Spinal cord (tissue), 10 donors: ENCODE measurements around the gene TAPBP. TPM values are rescaled to one million over a fixed set of nuclear protein-coding genes. Genes with fewer than 3 reads are reported as not detected.

Experiments used
- DNase-seq, 6 donors: peaks; one replicate each; pipeline versions ENCODE4 v3.0.0 to v3.0.0-alpha.2; 2013 to 2015; ENCODE audit warnings: low spot score in 6 of 6, low read depth in 4 of 6
- H3K27ac ChIP-seq: one replicate; pipeline ENCODE4 v1.5.1; 2013; ENCODE audit warnings: low read depth, low read length, control low read depth
- H3K27me3 ChIP-seq: one replicate; pipeline ENCODE4 v1.6.1; 2013; ENCODE audit warnings: low read length; ENCODE audit not compliant: control insufficient read depth, insufficient read depth
- H3K36me3 ChIP-seq: one replicate; pipeline ENCODE4 v1.6.1; 2013; ENCODE audit warnings: low read length; ENCODE audit not compliant: control insufficient read depth, insufficient read depth
- H3K4me1 ChIP-seq: one replicate; pipeline ENCODE4 v1.6.1; 2013; ENCODE audit warnings: low read length; ENCODE audit not compliant: control insufficient read depth, insufficient read depth
- H3K4me3 ChIP-seq: one replicate; pipeline ENCODE4 v1.5.1; 2013; ENCODE audit warnings: low read depth, low read length, control low read depth
- H3K9me3 ChIP-seq: one replicate; pipeline ENCODE4 v1.6.1; 2013; ENCODE audit warnings: low read length; ENCODE audit not compliant: control insufficient read depth, insufficient read depth
- WGBS: methylation state at CpG from one replicate; pipeline ENCODE4 v1.1.5; 2013; ENCODE audit warnings: missing lambda C conversion rate; ENCODE audit not compliant: insufficient coverage; 5-methylcytosine and 5-hydroxymethylcytosine counted together
- polyA plus RNA-seq, 2 donors: library from polyadenylated mRNA; unstranded; fragments of 120-200 nt; gene quantifications; one replicate each; pipeline ENCODE4 v1.2.1, GENCODE V29; 2013; ENCODE audit not compliant: insufficient read length in 2 of 2
- total RNA-seq, 2 donors: library from RNA; depleted of rRNA in 1 of 2; stranded (reverse); fragments of 120-200 nt in 1 of 2; fragments of >200 nt in 1 of 2; gene quantifications; one replicate each; pipeline versions ENCODE4 v1.2.3 to v1.2.4, GENCODE V29; 2013 to 2014
- donor health status: healthy.

The TAPBP gene
- total and polyA plus RNA-seq, 4 donors, result 41.3 to 49.2 (median 45.4) TPM

DNA sequence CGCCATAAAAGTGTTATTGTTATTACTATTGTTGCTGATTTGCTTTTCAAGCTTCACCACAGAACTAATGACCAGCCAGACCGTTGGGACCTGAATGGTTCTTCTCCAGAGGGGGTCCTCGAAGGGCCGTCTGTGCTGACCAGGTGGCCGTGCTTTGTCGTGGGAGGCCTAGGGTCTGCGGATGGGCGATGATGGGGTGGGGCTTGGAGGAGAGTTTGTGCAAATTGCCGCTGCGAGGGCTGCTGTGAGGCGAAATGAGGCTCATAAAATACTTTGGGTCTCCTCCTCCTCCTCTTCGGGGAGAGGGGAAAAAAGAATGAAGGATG is 9.7 kb upstream of the TAPBP start:
- Histone ChIP-seq H3K27ac (peak overlapping the region; percentile 94), H3K4me3 (peak overlapping the region; percentile 82)
- 0% methylated on average over 5 of the region's 12 CpGs for WGBS

DNA sequence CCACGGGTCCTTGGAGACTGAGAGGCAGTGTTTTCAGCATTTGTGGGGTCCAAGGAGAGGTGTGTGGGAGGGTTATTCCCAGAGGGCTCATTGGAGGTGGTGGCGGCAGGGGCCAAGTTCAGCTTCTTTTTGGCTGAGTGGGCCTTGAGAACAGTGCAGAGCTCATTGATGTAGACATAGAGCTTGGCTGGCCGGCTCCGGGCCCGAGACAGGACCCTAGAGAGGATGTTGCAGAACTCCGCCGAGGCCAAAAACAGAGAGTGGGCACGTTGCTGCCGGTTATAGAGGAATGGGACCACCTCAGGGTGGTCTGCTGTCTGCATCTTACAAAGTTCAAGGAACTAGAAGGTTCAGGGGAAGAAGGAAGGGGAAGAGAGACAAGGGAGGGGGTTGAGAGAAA is 7.3 kb upstream of the TAPBP start:
- WGBS, result 84% methylated on average over 9 of the region's 9 CpGs
- H3K9me3 ChIP-seq, result no peaks in the 10 kb centered on the region
- no peak overlapping the region for H3K27ac ChIP-seq
- no peaks in the 10 kb centered on the region for H3K27me3 ChIP-seq
- H3K4me1 ChIP-seq, result peaks cover 50% of the 10 kb centered on the region
- H3K36me3 ChIP-seq, result peaks cover 36% of the 10 kb centered on the region
- no peak overlapping the region for H3K4me3 ChIP-seq
- DNase-seq, result no peak

More for the DNA sequence above, 9.7 kb upstream of the TAPBP start:
- DNase-seq, result no peak
- H3K9me3 ChIP-seq, result no peaks in the 10 kb centered on the region
- peaks cover 34% of the 10 kb centered on the region for H3K4me1 ChIP-seq
- H3K36me3 ChIP-seq, result peaks cover 30% of the 10 kb centered on the region
- H3K27me3 ChIP-seq, result no peaks in the 10 kb centered on the region

DNA sequence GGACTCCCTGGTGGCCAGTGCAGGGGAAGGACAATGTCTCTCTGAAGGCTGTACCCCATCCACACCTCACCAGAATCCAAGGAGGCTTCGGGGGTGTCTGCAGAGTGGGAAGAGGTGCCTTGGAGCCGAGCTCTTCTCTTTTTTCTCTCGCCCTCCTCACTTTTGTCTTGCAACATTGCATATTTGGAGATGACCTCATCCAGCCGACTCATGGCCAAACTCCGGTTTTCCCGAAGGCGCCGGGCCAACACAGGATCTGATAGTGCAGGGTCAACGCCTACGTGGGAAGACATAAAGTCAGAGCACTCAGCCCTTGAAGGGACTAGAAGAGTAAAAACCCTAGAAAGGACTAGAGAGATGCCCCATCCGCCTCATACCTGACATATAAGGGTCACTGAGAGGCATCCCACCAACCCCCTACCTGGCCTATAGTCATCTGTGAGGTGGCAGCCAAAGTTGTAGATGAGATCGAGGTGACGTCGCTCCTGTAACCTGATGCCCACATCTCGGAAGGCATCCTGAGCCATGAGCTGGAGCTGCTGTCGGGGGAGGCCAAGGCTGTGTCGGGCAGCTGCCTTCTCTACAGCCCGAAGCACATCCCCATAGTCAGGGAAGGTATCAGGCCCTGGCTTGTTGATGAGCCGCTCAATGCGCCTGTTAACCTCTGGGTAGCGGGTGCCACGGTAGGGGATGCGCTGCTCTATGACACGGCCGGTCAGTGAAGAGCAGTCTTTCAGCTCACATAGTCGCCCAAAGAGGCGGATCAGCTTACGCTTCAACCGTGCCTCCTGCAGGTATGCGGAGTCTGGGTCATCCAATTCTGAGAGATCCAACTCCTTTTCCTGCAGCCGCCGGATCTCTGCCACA is 6.7 kb upstream of the TAPBP start:
- no peak overlapping the region for H3K4me3 ChIP-seq
- H3K36me3 ChIP-seq, result peaks cover 43% of the 10 kb centered on the region
- H3K4me1 ChIP-seq, result peaks cover 52% of the 10 kb centered on the region
- no peaks in the 10 kb centered on the region for H3K27me3 ChIP-seq
- H3K27ac ChIP-seq, result no peak overlapping the region
- WGBS, result 91% methylated on average over 30 of the region's 32 CpGs
- no peaks in the 10 kb centered on the region for H3K9me3 ChIP-seq
- DNase-seq, result no peak

DNA sequence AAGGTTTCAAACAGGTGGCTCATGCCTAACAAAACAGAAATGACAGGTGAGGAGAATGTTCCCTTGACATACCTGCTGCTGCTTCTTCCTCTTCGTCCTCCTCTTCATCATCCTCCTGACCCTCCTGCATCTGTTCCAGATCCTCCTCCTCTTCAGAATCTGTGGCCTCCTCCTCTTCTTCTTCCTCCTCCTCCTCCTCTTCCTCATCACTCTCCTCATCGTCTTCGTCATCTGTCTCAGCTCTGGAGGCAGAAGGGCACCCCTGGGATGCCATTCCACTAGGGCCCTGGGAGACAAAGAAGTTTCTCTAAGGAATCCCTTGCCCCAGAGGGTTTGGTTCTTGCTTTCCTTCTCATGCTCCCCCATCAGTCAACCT is 6.0 kb upstream of the TAPBP start:
- no peak for DNase-seq
- peaks cover 48% of the 10 kb centered on the region for H3K36me3 ChIP-seq
- H3K4me3 ChIP-seq, result no peak overlapping the region
- H3K27ac ChIP-seq, result no peak overlapping the region
- H3K9me3 ChIP-seq, result no peaks in the 10 kb centered on the region
- H3K4me1 ChIP-seq, result peaks cover 57% of the 10 kb centered on the region
- 94% methylated on average over 3 of the region's 3 CpGs for WGBS
- H3K27me3 ChIP-seq, result no peaks in the 10 kb centered on the region

DNA sequence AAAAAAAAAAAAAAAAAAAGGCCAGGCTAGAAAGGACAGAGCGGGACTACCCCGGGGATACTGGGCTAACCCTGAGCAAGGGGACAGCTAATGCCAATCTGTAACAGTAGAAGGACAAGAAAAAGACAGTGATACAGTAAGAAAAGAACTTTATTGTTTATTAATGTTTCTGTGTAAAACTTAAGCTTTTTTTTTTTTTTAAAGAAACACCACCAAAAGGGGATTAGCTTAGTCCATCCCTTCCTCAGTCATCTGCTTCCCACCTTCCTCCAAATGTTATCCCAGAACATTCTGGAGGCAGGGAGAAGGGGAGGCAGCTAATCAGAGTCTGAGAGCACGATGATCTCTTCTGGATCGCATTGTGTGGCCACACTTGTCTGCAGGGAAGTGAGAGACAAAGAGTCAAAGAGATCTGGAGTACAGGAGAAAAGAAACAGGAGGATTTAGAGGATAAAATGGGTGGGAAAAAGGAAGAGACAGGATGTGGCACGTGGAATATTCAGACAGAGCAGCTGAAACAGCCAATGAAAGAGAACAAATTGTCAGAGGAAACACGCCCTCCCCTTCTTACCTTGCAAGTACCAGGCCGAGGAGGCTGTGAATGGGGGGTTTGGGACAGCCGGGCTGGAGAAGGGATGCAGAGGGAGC is 4.7 kb upstream of the TAPBP start:
- peaks cover 64% of the 10 kb centered on the region for H3K4me1 ChIP-seq

DNA sequence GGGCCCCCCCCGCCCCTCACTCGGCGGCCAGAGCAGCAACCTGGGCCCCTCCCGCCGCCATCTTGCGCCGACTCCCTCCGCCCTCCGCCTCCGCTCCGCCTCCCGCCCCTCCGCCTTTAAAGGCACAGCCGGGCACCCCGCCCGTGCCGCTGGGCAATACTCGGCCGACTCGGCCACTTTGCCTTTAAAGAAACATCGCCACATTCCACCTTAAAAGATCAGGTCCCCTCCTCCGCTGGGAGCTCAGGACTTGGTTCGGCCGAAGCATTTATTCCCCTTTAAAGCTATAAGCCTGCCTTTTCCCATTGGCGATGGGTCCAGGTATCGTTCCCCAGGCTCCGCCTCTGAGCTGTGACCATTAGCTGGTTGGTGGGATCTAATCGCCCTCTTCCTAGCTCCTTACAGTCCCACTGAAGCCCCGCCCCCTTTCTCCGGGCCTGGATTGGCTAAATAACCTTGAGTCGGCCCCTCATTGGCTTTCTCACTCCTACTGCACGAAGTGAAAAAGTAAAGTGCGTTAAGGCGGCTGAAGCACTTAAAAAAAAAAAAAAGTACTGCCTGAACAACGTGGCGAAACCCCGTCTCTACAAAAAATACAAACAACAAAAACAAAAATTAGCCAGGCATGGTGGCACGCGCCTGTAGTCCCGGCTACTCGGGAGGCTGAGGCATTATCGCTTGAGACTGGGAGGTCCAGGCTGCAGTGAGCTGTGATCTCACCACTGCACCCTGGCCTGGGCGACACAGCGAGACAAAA is 4.0 kb upstream of the TAPBP start, which contains the start of gene ZBTB22:
TSS of gene ZBTB22 (minus strand) at position 76 of the 757 bp plus-strand sequence. CDS start 828 bp downstream, outside the sequence.
- H3K4me1 ChIP-seq, result peaks cover 68% of the 10 kb centered on the region
- peak within 1 kb of the TSS; percentile 85 for H3K27ac ChIP-seq
- peaks cover 50% of the 10 kb centered on the region for H3K36me3 ChIP-seq
- H3K9me3 ChIP-seq, result no peaks in the 10 kb centered on the region
- H3K27me3 ChIP-seq, result no peaks in the 10 kb centered on the region
- peak within 1 kb of the TSS; percentile 56 for H3K4me3 ChIP-seq
- DNase-seq, result peak; percentile 97 to 100 (median 99)
- under 1% methylated on average over 39 of the region's 44 CpGs for WGBS

More for the DNA sequence above, 4.7 kb upstream of the TAPBP start:
- H3K36me3 ChIP-seq, result peaks cover 50% of the 10 kb centered on the region
- no peaks in the 10 kb centered on the region for H3K9me3 ChIP-seq
- H3K27ac ChIP-seq, result peak overlapping the region; percentile 85
- H3K4me3 ChIP-seq, result peak overlapping the region; percentile 56
- DNase-seq, result no peak
- H3K27me3 ChIP-seq, result no peaks in the 10 kb centered on the region
- 69% methylated on average over 3 of the region's 8 CpGs for WGBS

DNA sequence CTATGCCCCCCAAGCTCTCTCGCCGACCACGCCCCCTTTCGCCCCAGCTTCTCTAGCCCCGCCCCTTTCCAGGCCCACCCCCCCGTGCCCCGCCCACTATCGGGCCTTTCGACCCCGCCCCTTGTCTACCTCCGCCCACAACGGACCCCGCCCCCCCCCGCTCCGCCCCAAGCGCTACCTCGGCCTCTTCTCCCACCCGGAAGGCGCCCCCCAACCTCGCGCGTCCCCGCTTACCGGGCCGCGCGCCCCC is 3.5 kb upstream of the TAPBP start:
- no peaks in the 10 kb centered on the region for H3K9me3 ChIP-seq
- peaks cover 50% of the 10 kb centered on the region for H3K36me3 ChIP-seq
- H3K4me1 ChIP-seq, result peaks cover 73% of the 10 kb centered on the region
- peak overlapping the region; percentile 56 for H3K4me3 ChIP-seq
- H3K27me3 ChIP-seq, result no peaks in the 10 kb centered on the region
- 0% methylated on average over 4 of the region's 27 CpGs for WGBS
- no peak for DNase-seq
- peak overlapping the region; percentile 85 for H3K27ac ChIP-seq

DNA sequence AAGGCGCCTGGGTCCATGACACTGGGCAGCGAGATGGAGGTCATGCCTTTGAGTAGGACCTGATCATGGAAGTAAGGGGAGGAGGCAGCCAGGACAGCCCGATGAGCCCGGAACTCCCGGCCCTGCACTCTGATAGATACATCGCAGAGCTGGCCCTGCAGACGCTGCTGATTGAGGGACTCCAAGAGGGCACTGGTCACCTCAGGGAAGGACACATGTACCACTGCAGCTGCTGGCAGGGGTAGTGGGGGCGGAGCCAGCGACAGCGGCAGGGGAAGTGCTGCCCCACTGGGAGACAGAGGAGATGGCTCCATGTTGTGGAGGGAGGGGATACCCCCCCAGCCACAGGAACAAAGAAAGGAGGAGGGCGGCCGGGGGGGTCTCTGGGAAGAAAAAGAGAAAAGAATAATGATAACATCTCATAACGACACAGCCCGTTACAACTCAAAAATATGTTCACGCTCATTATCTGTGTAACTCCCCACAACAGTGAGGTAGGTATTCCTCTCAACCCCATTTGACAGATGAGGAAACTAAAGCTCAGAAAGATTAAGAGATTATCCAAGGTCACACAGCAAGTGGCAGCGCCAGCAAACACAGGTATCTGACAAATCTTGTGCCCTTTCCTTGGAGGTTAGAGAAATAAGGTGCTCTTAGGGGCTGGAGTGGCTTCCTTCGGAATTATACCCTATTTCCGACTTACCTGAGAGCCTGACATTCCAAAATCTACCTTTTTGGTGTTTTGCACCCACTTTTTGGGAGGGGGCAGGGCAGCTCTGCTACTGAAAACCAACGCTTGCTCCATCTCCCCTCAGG is 2.9 kb upstream of the TAPBP start:
- Histone ChIP-seq H3K4me1 (peaks cover 72% of the 10 kb centered on the region), H3K9me3 (no peaks in the 10 kb centered on the region), H3K27me3 (no peaks in the 10 kb centered on the region), H3K4me3 (peak overlapping the region; percentile 56), H3K36me3 (peaks cover 50% of the 10 kb centered on the region), H3K27ac (peak overlapping the region; percentile 57)
- WGBS, result 68% methylated on average over 13 of the region's 19 CpGs
- DNase-seq, result no peak
